ENCODE measurements around the gene XPO1. TPM values are rescaled to one million over a fixed set of nuclear protein-coding genes. Genes with fewer than 3 reads are reported as not detected.
A peak's percentile ranks its signal among the peaks of the same experiment; 100 is the strongest.
"Not testable (repeated sequence)": the region's sequence is repeated elsewhere in the genome, so short reads cannot be mapped to it uniquely, and the experiment has no call there.

XPO1 gene
- total RNA-seq, 1 donor = 201 TPM

DNA sequence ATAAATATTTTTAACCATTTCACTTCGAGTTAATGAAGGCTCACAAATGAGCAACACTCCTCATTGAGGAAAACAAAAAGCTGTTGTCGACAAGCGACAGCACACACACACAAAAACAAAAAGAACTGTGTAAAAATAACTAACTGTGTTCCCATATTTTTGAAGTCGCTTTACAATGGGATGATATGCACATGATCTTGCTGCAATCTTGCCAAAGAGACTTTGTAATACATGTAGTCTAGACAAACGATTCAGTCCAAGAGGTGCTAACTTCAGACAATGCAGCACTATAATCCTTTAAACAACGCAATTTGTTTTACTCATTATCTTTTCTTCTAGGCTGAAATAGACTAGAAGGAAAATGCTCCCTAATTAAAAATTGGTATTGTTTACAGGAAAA is 60.1 kb downstream of the XPO1 start:
- TF ChIP-seq, protein P1, sequence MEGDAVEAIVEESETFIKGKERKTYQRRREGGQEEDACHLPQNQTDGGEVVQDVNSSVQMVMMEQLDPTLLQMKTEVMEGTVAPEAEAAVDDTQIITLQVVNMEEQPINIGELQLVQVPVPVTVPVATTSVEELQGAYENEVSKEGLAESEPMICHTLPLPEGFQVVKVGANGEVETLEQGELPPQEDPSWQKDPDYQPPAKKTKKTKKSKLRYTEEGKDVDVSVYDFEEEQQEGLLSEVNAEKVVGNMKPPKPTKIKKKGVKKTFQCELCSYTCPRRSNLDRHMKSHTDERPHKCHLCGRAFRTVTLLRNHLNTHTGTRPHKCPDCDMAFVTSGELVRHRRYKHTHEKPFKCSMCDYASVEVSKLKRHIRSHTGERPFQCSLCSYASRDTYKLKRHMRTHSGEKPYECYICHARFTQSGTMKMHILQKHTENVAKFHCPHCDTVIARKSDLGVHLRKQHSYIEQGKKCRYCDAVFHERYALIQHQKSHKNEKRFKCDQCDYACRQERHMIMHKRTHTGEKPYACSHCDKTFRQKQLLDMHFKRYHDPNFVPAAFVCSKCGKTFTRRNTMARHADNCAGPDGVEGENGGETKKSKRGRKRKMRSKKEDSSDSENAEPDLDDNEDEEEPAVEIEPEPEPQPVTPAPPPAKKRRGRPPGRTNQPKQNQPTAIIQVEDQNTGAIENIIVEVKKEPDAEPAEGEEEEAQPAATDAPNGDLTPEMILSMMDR (IDR thresholded peaks at IDR 0.05; ENCODE audit: insufficient read depth, low read length) = no peak
- no peak overlapping the region for H3K4me3 ChIP-seq (ENCODE audit: low read depth, low read length)
- DNase-seq (ENCODE audit: low read depth) = no peak

DNA sequence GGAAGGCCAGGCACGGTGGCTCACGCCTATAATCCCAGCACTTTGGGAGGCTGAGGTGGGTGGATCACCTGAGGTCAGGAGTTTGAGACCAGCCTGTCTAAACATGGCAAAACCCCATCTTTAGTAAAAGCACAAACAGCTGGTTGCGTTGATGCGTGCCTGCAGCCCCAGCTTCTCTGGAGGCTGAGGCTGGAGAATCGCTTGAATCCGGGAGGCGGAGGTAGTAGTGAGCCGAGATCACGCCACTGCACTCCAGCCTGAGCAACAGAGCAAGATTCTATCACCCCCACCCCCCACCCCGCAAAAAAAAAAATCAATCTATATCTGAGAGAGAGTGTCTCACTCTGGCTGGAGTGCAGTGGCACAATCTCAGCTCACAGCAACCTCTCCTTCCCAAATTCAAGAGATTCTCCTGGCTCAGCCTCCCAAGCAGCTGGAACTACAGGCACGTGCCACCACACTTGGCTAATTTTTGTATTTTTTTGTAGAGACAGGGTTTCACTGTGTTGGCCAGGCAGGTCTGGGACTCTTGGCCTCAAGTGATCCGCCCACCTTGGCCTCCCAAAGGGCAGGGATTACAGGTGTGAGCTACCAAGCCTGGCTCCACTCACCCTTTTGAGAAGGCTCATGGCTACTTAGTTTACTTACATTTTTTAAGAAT is 61.1 kb downstream of the XPO1 start:
- not testable (repeated sequence) for H3K4me3 ChIP-seq (ENCODE audit: low read depth, low read length); DNase-seq (ENCODE audit: low read depth)

DNA sequence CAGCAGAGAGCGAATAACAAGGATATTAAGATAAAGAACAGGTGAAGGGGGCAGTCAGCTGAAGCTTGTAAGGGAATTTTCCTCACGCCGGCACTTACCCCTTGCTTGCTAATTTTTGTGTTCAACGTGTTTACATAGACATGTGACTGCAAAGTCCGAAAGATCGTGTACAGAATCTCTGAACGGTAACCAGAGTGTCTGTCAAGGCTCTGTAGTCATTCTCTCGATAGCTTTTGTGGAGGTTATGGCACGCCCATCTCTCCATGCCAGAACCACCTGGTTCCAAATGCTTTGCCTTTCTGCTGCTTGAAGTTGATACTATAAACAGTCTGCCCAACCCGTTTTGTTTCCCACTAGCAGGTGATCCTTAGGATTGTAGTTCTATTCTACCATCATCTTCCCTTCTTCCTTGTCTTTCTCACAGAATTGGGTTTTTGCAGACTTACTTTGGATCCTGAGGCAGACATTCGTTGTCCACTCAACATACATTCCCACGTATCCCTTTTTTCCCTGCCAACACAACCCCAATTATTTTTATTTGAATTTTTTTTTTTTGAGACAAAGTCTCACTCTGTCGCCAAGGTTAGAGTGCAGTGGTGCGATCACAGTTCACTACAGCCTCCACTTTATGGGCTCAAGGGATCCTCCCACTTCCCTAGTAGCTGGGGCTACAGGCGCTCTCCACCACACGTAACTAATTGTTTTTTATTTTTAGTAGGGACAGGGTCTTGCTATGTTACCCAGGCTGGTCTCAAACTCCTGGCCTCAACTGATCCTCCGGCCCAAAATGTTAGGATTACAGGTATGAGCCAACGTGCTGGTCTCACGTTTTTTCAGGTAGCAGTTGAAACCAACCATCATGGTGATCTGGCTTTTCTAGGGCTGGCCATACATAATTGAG is 66.0 kb downstream of the XPO1 start:
- DNase-seq (ENCODE audit: low read depth) = peak; percentile 26
- TF ChIP-seq, protein P1 (IDR thresholded peaks at IDR 0.05; ENCODE audit: insufficient read depth, low read length) = no peak
- H3K4me3 ChIP-seq (ENCODE audit: low read depth, low read length) = peak overlapping the region; percentile 86

DNA sequence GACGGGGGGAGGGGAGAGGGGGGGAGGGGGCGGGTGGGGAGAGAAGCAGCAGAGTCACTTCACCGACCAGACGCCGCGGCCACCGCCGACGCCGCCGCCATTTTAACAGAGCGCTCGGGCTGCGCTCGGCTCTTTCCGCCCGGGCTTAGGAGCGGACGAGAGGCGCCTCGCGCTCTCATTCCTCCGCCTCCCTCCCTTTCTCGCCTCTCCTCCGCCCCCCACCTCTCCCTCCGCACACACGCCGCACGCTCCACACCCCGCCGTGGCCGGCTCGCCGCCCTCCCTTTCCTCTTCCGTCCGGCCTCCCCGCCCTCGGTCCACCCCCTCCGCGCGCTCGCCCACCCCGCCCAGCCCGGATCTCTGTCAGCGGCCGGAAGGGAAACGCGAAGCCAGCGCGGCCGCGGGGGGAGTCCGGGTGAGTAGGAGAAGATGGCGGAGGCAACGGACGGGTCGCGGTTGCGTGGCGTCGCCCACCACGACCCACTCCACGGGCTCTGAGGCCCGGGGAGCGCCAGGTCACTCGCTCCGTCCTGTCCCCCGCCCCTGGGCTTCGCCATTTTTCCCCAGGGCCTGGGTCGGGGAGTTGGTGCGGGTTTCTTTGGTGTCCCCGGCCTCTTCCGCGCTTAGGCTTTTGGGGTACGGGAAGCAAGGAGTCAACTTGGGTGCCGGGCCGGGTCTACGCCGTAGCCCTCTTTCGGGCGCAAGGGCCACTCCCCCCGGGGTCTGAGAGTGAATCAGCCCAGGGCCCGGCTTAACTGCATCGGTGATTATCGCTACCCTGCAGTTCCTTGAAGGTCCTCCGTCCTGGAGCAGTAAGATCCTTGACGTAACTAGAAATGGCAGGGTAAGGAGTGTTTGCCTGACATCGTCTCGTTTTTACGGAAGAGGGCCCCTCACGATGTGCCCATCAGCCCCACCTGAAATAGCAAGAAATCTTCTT is 66.9 kb downstream of the XPO1 start, which contains the start of gene USP34:
Gene USP34, minus strand, starts transcription at position 123 of the 940 bp plus-strand sequence. CDS start 395 bp downstream, outside the sequence.
- TF ChIP-seq, protein P1 (IDR thresholded peaks at IDR 0.05; ENCODE audit: insufficient read depth, low read length) = peak; percentile 12
- peak; percentile 93 for DNase-seq (ENCODE audit: low read depth)
- H3K4me3 ChIP-seq (ENCODE audit: low read depth, low read length) = peak within 1 kb of the TSS; percentile 86

GRCh38 chr2:61470122-61470951 is 67.8 kb downstream of the XPO1 start:
- DNase-seq (ENCODE audit: low read depth) = no peak
- TF ChIP-seq, protein P1 (IDR thresholded peaks at IDR 0.05; ENCODE audit: insufficient read depth, low read length) = no peak
- peak overlapping the region; percentile 86 for H3K4me3 ChIP-seq (ENCODE audit: low read depth, low read length)

DNA sequence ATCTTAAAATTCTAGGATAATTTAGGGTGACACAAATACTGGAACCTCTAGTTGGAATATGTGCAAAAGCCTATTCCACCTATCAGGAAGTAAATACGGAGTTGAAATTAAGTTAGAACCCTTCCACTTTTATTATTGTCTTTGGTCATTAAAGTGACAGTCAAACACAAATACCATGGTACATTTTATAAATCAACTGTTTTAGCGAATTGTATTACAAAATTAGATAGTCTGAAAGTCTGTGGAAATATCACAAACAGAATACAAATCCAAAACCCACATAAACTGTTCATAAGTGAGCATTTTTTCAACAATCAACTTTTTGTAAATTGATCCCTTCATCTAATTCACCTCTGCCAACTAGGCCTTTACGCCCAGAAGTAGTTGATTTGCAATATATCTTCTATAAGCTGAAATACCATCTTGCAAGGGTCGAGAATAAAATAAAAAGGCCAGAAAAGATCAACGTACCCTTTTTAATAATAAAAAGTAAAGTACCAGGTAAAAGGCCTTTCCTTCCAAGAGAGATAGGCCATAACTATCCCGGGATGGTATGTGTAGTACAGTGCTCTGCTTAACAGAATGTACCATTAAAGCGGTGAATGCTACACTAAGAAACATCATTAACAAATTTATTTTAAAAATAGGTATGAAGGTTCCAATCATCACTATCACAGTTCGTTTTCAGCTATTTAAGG is 68.6 kb downstream of the XPO1 start:
- TF ChIP-seq, protein P1 (IDR thresholded peaks at IDR 0.05; ENCODE audit: insufficient read depth, low read length) = no peak
- DNase-seq (ENCODE audit: low read depth) = peak; percentile 46
- H3K4me3 ChIP-seq (ENCODE audit: low read depth, low read length) = peak overlapping the region; percentile 86

DNA sequence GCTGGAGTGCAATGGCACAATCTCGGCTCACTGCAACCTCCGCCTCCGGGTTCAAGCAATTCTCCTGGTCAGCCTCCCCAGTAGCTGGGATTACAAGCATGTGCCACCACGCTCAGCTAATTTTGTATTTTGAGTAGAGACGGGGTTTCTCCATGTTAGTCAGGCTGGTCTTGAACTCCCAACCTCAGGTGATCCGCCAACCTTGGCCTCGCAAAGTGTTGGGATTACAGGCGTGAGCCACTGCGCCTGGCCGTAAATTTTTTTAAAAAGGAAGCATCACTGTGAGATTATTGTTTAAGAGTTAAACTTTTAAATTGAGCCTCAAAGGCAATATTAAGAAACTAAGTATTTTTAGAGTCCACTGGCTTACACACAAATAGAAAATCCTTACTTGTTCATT is 69.9 kb downstream of the XPO1 start:
- DNase-seq (ENCODE audit: low read depth); H3K4me3 ChIP-seq (ENCODE audit: low read depth, low read length): not testable (repeated sequence)
